LNCaP clone FGC (cell line): ENCODE data around the gene TBX5.

Experiments
- DNase-seq: peaks from one replicate; pipeline ENCODE4 v3.0.0-alpha.2; 2011; ENCODE audit warnings: low read depth
- H3K4me3 ChIP-seq: 2 replicates; pipeline ENCODE4 v1.5.1; 2011; ENCODE audit warnings: mild to moderate bottlenecking, low read depth, low read length, control low read depth
- TF ChIP-seq, protein P1 (sequence below): IDR thresholded peaks from 2 replicates; pipeline ENCODE4 v1.5.1; 2012; ENCODE audit warnings: mild to moderate bottlenecking; ENCODE audit not compliant: control insufficient read depth, insufficient read depth; ENCODE audit errors: extremely low read depth

The TBX5 gene

DNA sequence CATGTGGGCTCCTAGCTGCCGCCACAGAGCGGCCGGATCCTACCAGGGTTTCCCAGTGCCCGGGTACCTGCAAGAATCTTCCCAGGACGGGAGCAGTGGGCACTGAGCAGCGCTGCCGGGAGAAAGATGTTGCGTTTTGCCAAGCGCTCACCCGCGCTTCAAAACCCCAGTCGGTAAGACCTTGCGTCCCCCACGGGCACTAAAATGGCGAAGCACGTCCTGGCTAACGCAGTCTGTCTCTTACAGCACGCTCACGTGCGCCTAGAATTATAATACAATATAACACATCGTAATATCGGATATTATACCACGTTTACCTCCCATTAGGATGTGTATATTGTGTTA, 35.1 kb upstream of the TBX5 start:
- no peak for DNase-seq
- TF ChIP-seq, protein P1, sequence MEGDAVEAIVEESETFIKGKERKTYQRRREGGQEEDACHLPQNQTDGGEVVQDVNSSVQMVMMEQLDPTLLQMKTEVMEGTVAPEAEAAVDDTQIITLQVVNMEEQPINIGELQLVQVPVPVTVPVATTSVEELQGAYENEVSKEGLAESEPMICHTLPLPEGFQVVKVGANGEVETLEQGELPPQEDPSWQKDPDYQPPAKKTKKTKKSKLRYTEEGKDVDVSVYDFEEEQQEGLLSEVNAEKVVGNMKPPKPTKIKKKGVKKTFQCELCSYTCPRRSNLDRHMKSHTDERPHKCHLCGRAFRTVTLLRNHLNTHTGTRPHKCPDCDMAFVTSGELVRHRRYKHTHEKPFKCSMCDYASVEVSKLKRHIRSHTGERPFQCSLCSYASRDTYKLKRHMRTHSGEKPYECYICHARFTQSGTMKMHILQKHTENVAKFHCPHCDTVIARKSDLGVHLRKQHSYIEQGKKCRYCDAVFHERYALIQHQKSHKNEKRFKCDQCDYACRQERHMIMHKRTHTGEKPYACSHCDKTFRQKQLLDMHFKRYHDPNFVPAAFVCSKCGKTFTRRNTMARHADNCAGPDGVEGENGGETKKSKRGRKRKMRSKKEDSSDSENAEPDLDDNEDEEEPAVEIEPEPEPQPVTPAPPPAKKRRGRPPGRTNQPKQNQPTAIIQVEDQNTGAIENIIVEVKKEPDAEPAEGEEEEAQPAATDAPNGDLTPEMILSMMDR: no peak
- H3K4me3 ChIP-seq: no peak overlapping the region

DNA sequence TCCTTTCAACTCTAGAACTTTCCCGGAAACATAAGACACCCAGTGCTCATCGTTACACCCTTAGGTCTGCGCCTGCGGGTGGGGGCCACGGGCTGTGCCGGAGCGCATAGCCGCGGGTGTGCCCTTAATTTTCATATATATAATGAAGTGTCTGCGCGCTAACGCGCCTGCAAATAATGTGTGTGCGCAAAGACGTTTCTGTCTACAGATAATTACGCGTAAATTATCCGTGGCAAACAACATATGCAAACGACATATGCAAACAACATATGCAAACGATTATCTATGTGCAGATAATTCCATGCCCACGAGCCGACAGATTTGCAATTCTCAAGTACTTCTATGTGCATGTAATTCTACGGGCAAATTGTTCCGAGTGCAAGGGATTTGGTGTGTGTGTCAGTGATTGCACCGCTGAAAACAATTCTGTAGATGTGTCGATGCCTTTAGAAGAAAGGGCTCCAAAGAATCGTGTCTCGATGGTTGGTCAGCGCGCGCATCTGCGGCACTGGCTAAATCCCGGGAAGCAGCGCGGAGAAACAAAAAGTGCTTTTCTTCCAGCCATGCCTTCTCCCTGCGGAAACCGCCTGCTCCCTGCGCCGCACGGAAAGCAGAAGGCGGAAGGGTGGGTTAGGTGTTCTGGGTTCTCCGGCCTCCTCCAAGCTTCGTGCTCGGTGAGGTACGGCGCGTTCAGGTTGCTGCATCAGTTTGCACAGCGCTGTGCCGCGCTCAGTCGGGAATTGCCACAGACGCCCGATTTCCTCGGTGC, 34.5 kb upstream of the TBX5 start:
- TF ChIP-seq, protein P1: no peak
- DNase-seq: no peak
- H3K4me3 ChIP-seq: no peak overlapping the region

DNA sequence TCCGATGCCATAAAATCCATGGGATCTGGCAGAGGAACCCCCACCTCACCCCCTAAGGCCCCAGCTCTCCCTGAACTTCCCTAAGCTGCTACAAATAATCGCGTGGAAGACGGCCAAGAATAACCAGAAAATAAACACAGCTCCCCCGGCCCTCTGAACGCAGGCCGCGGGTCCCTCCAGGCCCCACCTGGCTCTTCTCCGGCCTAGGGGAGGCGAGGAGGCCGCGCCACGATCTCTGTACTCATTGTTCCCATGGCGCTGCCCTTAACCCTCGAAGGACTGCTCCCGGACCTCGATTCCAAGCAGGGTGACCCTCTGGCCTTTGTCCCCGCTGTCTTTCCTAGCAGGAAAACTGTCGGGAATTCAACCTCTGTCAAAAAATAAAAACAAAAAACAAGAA, 33.9 kb upstream of the TBX5 start:
- TF ChIP-seq, protein P1: no peak
- no peak overlapping the region for H3K4me3 ChIP-seq
- no peak for DNase-seq

DNA sequence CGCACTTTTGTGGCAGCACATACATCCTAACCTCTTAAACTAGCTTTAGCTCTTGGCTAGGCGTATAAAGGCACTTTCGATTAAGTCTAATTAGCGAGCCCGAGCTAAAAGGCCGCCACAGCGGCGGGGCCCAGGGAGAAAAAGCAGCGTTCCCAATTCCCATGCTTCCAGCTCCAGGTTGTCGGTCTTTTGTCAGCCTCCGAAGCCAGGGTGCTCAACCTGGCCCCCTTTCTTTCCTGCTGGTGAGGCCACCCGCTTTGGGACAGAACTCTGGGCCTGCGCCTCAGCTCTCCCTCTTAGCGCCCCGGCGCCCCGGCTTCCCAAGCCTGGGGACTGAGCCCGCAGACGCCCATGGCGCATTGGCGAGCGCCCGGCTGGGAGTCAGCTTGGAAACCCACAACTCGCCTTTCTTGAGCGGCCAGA, 33.3 kb upstream of the TBX5 start:
- no peak overlapping the region for H3K4me3 ChIP-seq
- DNase-seq: no peak
- TF ChIP-seq, protein P1: no peak

DNA sequence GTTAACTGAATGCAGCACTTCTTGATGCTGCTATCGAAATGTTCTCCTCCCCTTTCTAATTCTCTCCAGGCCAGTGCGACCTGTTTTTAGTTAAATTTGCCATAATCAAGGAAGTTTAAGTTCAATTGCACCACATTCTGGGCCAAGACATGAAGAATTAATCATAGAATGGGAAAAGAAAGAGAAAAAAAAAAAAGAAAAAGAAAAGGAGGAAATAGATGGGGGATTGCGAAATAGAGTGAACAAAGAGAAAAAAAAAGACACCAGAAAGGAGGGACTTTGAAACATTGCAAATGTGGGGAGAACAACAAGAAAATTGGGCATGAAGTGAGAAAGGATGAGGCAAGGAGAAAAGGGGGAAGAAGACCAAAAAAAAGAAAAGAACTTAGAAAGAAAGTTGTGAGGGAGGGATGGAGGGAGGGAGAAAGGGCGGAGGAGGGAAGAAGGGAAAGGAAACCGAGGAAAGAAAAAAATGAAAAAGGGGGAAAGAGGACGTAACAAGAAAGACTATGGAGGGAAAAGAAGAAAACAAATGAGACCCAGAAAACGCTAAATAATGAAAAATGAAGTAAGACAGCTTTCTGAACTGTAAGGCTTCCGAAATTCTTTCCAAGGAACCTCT, 32.8 kb upstream of the TBX5 start:
- H3K4me3 ChIP-seq: no peak overlapping the region
- no peak for DNase-seq

DNA sequence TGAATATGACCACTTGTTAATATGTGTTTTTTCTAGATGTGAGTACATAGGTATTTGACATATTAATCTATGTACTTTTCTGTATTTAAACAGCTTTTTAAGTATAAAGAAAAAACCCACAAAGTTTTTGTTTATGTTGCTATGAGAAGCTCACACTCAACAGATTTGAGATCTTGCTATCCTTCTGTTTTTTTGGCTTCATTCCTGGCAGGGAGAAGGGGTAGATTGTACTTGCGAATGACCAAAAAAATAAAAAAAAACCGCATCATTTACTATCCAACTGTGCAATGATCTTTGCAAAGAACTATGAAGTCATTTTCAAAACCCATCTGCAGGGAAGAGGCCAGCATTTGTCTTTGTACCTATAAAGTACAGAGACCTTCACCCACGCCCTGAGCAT, 28.4 kb upstream of the TBX5 start:
- no peak for DNase-seq
- TF ChIP-seq, protein P1: no peak
- no peak overlapping the region for H3K4me3 ChIP-seq

More for the DNA sequence above, 32.8 kb upstream of the TBX5 start:
- TF ChIP-seq, protein P1: no peak
